CD14-positive monocyte (primary cell): ENCODE data around the gene TTC21A. TPM values are rescaled to one million over a fixed set of nuclear protein-coding genes. Genes with fewer than 3 reads are reported as not detected.
A peak's percentile ranks its signal among the peaks of the same experiment; 100 is the strongest.
"Not testable (repeated sequence)": the region's sequence is repeated elsewhere in the genome, so short reads cannot be mapped to it uniquely, and the experiment has no call there.

Experiments
- DNase-seq, 3 donors: peaks; one replicate each; pipeline ENCODE4 v3.0.0-alpha.2; 2011 to 2022
- H2AFZ ChIP-seq: 2 replicates; pipeline ENCODE4 v1.6.0; 2012; ENCODE audit warnings: mild to moderate bottlenecking, low read depth, low read length, inconsistent platforms; ENCODE audit not compliant: insufficient read depth, poor library complexity, severe bottlenecking
- H3K27ac ChIP-seq, 2 donors: 1 replicate in 1 of 2; 2 replicates in 1 of 2; pipeline ENCODE4 v1.5.1; 2012 to 2013; ENCODE audit warnings: low read length in 2 of 2, control low read depth in 1 of 2, inconsistent platforms in 1 of 2, low read depth in 1 of 2, mild to moderate bottlenecking in 1 of 2
- H3K27me3 ChIP-seq, 2 donors: one replicate each; pipeline versions ENCODE4 v1.6.0 to v1.6.1; 2011 to 2013; ENCODE audit warnings: low read length in 2 of 2; ENCODE audit not compliant: control insufficient read depth in 2 of 2, insufficient read depth in 2 of 2
- H3K36me3 ChIP-seq, 2 donors: replicated peaks in 1 of 2; 1 replicate in 1 of 2; 2 replicates in 1 of 2; pipeline versions ENCODE4 v1.5.1 to v1.6.1; 2012 to 2013; ENCODE audit warnings: low read length in 2 of 2, control low read depth in 1 of 2, inconsistent platforms in 1 of 2, mild to moderate bottlenecking in 1 of 2; ENCODE audit not compliant: insufficient read depth in 2 of 2, control insufficient read depth in 1 of 2
- H3K4me1 ChIP-seq, 2 donors: 1 replicate in 1 of 2; 2 replicates in 1 of 2; pipeline versions ENCODE4 v1.5.1 to v1.6.1; 2012 to 2013; ENCODE audit warnings: low read length in 2 of 2, control low read depth in 1 of 2, inconsistent platforms in 1 of 2, mild to moderate bottlenecking in 1 of 2, moderate library complexity in 1 of 2; ENCODE audit not compliant: insufficient read depth in 2 of 2, control insufficient read depth in 1 of 2
- H3K4me2 ChIP-seq: replicated peaks from 2 replicates; pipeline ENCODE3; 2012; ENCODE audit warnings: low read length, moderate library complexity, mild to moderate bottlenecking; ENCODE audit not compliant: poor library complexity, severe bottlenecking; ENCODE audit errors: extremely low read depth
- H3K4me3 ChIP-seq, 3 experiments: fragments of 200-600 bp in 1 of 3; sonication (generic) in 1 of 3; replicated peaks in 1 of 3; 1 replicate in 2 of 3; 2 replicates in 1 of 3; pipeline ENCODE4 v1.5.1; 2011 to 2013; ENCODE audit warnings: low read length in 3 of 3, mild to moderate bottlenecking in 3 of 3, control low read depth in 2 of 3, low read depth in 2 of 3, inconsistent platforms in 1 of 3, moderate library complexity in 1 of 3
- H3K79me2 ChIP-seq: 2 replicates; pipeline ENCODE4 v1.6.0; 2012; ENCODE audit warnings: mild to moderate bottlenecking, control low read depth, inconsistent platforms, low read length, moderate library complexity; ENCODE audit not compliant: insufficient read depth
- H3K9ac ChIP-seq: 2 replicates; pipeline ENCODE4 v1.6.0; 2017; ENCODE audit warnings: low read length, mild to moderate bottlenecking; ENCODE audit not compliant: insufficient read depth, poor library complexity, severe bottlenecking
- H3K9me3 ChIP-seq, 2 donors: replicated peaks in 1 of 2; 1 replicate in 1 of 2; 2 replicates in 1 of 2; pipeline versions ENCODE4 v1.5.1 to v1.6.1; 2012 to 2013; ENCODE audit warnings: low read length in 2 of 2, control low read depth in 1 of 2; ENCODE audit not compliant: control insufficient read depth in 1 of 2, insufficient read depth in 1 of 2
- H4K20me1 ChIP-seq: 2 replicates; pipeline ENCODE4 v1.6.0; 2012; ENCODE audit warnings: mild to moderate bottlenecking, low read length, control low read depth, moderate library complexity; ENCODE audit not compliant: insufficient read depth
- H3K27ac Mint-ChIP-seq, 7 donors: one replicate each; pipeline ENCODE4 v1.8.0; 2020; ENCODE audit warnings: mild to moderate bottlenecking in 7 of 7, mixed read lengths in 7 of 7, moderate library complexity in 6 of 7, inconsistent platforms in 2 of 7
- H3K27me3 Mint-ChIP-seq, 3 donors: one replicate each; pipeline ENCODE4 v1.8.0; 2021 to 2022; ENCODE audit warnings: low read depth in 3 of 3, mild to moderate bottlenecking in 3 of 3, mixed read lengths in 3 of 3, moderate library complexity in 3 of 3, inconsistent platforms in 1 of 3
- H3K36me3 Mint-ChIP-seq, 2 donors: one replicate each; pipeline ENCODE4 v1.8.0; 2020; ENCODE audit warnings: mixed read lengths in 2 of 2, inconsistent platforms in 1 of 2, mild to moderate bottlenecking in 1 of 2
- H3K4me1 Mint-ChIP-seq: one replicate; pipeline ENCODE4 v1.8.0; 2020; ENCODE audit warnings: mild to moderate bottlenecking, mixed read lengths
- H3K4me3 Mint-ChIP-seq, 2 donors: one replicate each; pipeline ENCODE4 v1.8.0; 2020; ENCODE audit warnings: mild to moderate bottlenecking in 2 of 2, mixed read lengths in 2 of 2, moderate library complexity in 1 of 2
- H3K9me3 Mint-ChIP-seq, 7 donors: one replicate each; pipeline ENCODE4 v1.8.0; 2020 to 2022; ENCODE audit warnings: mixed read lengths in 7 of 7, mild to moderate bottlenecking in 6 of 7, moderate library complexity in 6 of 7, inconsistent platforms in 2 of 7
- WGBS: methylation state at CpG from one replicate; pipeline ENCODE4 v1.1.5; 2013; ENCODE audit warnings: missing lambda C conversion rate; ENCODE audit not compliant: insufficient coverage; 5-methylcytosine and 5-hydroxymethylcytosine counted together
- intact Hi-C, 2 donors: fragments of 100-400 bp; cut with micrococcal nuclease; formaldehyde crosslinking; loops; one replicate each; pipeline versions ENCODE4 v1.15.0 to v1.15.1; 2023
- polyA minus RNA-seq: library from RNA; depleted of rRNA, polyadenylated mRNA; stranded (reverse); fragments of >200 nt; gene quantifications from 2 replicates; pipeline ENCODE4 v1.2.3, GENCODE V29; 2012
- polyA plus RNA-seq, 3 donors: library from polyadenylated mRNA; depleted of rRNA in 1 of 3; unstranded in 2 of 3; stranded (reverse) in 1 of 3; fragments of 300-500 nt in 2 of 3; fragments of >200 nt in 1 of 3; fragmentation: Illumina TruSeq in 2 of 3; gene quantifications; 1 replicate in 2 of 3; 2 replicates in 1 of 3; pipeline ENCODE4 v1.2.3, GENCODE V29; 2012 to 2021
- total RNA-seq, 12 experiments: library from RNA in 1 of 12; stranded (reverse) in 1 of 12; fragments of 120-200 nt in 1 of 12; gene quantifications; one replicate each; pipeline ENCODE4 v1.2.4 and lab custom pipeline; 2013 to 2026; ENCODE audit warnings: mixed read lengths in 6 of 12, inconsistent platforms in 1 of 12
- TF ChIP-seq, protein P1 (sequence below): fragments of 200-600 bp; IDR thresholded peaks from one replicate; pipeline ENCODE4 v1.8.0; 2022; ENCODE audit warnings: antibody characterized with exemption, mild to moderate bottlenecking

TTC21A gene, protein sequence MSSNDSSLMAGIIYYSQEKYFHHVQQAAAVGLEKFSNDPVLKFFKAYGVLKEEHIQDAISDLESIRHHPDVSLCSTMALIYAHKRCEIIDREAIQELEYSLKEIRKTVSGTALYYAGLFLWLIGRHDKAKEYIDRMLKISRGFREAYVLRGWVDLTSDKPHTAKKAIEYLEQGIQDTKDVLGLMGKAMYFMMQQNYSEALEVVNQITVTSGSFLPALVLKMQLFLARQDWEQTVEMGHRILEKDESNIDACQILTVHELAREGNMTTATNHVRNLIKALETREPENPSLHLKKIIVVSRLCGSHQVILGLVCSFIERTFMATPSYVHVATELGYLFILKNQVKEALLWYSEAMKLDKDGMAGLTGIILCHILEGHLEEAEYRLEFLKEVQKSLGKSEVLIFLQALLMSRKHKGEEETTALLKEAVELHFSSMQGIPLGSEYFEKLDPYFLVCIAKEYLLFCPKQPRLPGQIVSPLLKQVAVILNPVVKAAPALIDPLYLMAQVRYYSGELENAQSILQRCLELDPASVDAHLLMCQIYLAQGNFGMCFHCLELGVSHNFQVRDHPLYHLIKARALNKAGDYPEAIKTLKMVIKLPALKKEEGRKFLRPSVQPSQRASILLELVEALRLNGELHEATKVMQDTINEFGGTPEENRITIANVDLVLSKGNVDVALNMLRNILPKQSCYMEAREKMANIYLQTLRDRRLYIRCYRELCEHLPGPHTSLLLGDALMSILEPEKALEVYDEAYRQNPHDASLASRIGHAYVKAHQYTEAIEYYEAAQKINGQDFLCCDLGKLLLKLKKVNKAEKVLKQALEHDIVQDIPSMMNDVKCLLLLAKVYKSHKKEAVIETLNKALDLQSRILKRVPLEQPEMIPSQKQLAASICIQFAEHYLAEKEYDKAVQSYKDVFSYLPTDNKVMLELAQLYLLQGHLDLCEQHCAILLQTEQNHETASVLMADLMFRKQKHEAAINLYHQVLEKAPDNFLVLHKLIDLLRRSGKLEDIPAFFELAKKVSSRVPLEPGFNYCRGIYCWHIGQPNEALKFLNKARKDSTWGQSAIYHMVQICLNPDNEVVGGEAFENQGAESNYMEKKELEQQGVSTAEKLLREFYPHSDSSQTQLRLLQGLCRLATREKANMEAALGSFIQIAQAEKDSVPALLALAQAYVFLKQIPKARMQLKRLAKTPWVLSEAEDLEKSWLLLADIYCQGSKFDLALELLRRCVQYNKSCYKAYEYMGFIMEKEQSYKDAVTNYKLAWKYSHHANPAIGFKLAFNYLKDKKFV (N-terminal part only)
- 5.1 TPM for total RNA-seq (2013)
- polyA plus RNA-seq (10 to 100 TPM in 1 of 3 donors, 1 to 10 TPM in 1, under 1 TPM in 1; 0.67 to 12.9 (median 2.2) TPM), polyA minus RNA-seq (5.3 and 5.4 TPM in 2 replicates), total RNA-seq (lab: John Stamatoyannopoulos, UW) (1.8 to 10.5 (median 6.2) reads per million in 11 experiments)

DNA sequence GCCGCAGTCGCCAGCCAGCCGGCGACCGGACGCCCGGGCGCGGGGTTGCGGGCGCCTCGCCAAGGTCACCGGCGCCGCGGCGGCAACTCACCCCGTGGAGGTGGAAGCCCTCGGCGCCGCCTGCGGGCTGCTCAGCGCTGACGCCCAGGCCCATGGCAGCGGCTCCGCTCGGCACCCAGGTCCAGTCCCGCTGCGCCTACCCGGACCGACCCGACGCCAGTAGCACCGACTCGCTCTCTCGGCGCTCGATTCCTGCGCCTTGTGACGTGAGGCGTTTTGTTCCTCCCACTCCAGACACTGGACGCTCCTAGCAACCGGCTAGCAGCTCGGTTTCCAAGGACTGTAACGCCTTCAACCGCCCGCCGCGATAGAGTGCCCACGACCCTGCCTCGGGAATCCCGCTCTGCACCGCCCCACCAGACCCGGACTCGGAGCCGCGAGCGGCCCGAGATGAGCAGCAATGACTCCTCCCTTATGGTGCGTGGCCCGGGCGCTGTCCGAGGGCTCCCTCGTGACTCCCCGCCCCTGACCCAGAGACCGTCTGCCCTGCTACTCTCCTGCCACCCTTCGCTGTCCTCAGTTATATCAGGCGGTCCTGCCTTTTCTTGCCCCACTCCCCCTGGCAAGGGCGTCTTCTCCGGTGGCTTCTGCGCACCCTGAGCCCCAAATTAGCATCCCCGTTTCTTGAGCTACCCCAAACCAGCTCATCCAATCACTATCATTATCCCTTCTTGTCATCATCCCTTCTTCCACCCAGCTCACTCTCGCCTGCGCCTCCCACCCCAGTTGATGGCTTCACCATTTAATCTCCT, at the start of gene TTC21A, which contains the start of gene GORASP1:
TTC21A (plus strand) TSS at position 293 of the 812 bp plus-strand sequence; CDS start at position 451, 158 bp downstream.
GORASP1 (minus strand) TSS at position 240 of the 812 bp plus-strand sequence; CDS start at position 154, 86 bp downstream.
- peak within 1 kb of the TSS; percentile 64 to 85 (median 81) for H3K4me3 ChIP-seq
- H3K4me2 ChIP-seq: peak within 1 kb of the TSS; percentile 95
- H3K27me3 Mint-ChIP-seq: peaks cover 5 to 16% (median 12%) of the 10 kb centered on the region in 3 donors
- TF ChIP-seq, protein P1, sequence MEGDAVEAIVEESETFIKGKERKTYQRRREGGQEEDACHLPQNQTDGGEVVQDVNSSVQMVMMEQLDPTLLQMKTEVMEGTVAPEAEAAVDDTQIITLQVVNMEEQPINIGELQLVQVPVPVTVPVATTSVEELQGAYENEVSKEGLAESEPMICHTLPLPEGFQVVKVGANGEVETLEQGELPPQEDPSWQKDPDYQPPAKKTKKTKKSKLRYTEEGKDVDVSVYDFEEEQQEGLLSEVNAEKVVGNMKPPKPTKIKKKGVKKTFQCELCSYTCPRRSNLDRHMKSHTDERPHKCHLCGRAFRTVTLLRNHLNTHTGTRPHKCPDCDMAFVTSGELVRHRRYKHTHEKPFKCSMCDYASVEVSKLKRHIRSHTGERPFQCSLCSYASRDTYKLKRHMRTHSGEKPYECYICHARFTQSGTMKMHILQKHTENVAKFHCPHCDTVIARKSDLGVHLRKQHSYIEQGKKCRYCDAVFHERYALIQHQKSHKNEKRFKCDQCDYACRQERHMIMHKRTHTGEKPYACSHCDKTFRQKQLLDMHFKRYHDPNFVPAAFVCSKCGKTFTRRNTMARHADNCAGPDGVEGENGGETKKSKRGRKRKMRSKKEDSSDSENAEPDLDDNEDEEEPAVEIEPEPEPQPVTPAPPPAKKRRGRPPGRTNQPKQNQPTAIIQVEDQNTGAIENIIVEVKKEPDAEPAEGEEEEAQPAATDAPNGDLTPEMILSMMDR: no peak
- peak within 1 kb of the TSS; percentile 89 to 98 (median 95) for H3K27ac Mint-ChIP-seq
- H3K9me3 ChIP-seq: no peaks in the 10 kb centered on the region
- H3K36me3 ChIP-seq: peaks cover 0 to 9% of the 10 kb centered on the region in 2 donors
- H3K36me3 Mint-ChIP-seq: peaks cover 15 to 34% of the 10 kb centered on the region in 2 donors
- peaks cover 29 to 42% of the 10 kb centered on the region in 2 donors for H3K4me1 ChIP-seq
- H3K27me3 ChIP-seq: no peaks in the 10 kb centered on the region
- H2AFZ ChIP-seq: peak within 1 kb of the TSS; percentile 87
- WGBS: under 1% methylated on average over 74 of the region's 74 CpGs
- H3K9ac ChIP-seq: peak within 1 kb of the TSS; percentile 87
- peaks cover 40% of the 10 kb centered on the region for H4K20me1 ChIP-seq
- H3K4me1 Mint-ChIP-seq: peaks cover 54% of the 10 kb centered on the region
- peaks cover 49% of the 10 kb centered on the region for H3K79me2 ChIP-seq
- peak within 1 kb of the TSS; percentile 96 for H3K4me3 Mint-ChIP-seq
- peak; percentile 71 to 82 (median 78) for DNase-seq
- intact Hi-C loops: loop anchor here (2.0 to 10.0 kb wide), 4 partner anchors 39 to 177 kb away; partner anchors contain the start of gene CX3CR1 (in 1 of the 2)
- H3K9me3 Mint-ChIP-seq: no peaks in the 10 kb centered on the region
- H3K27ac ChIP-seq: peak within 1 kb of the TSS; percentile 64 to 82

DNA sequence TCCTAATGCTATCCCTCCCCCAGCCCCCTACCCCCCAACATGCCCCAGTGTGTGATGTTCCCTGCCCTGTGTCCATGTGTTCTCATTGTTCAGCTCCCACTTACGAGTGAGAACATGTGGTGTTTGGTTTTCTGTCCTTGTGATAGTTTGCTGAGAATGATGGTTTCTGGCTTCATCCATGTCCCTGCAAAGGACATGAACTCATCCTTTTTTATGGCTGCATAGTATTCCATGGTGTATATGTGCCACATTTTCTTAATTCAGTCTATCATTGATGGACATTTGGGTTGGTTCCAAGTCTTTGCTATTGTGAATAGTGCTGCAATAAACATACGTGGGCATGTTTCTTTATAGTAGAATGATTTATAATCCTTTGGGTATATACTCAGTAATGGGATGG, 46.3 kb upstream of the TTC21A start:
- Histone ChIP-seq H3K79me2 (peaks cover 47% of the 10 kb centered on the region), H3K36me3 (peaks cover 8 to 23% of the 10 kb centered on the region in 2 donors), H4K20me1 (peaks cover 64% of the 10 kb centered on the region)
- H3K4me1 ChIP-seq, DNase-seq, H3K27ac ChIP-seq, H3K4me2 ChIP-seq, H3K27me3 ChIP-seq, H2AFZ ChIP-seq, H3K9ac ChIP-seq, intact Hi-C loops, H3K27ac Mint-ChIP-seq, H3K4me3 ChIP-seq, H3K27me3 Mint-ChIP-seq, H3K4me3 Mint-ChIP-seq, H3K9me3 Mint-ChIP-seq, H3K9me3 ChIP-seq: not testable (repeated sequence)
- Mint-ChIP-seq H3K4me1 (peaks cover 11% of the 10 kb centered on the region), H3K36me3 (peaks cover 17% of the 10 kb centered on the region in 2 donors)
- WGBS: no CpG with 5 or more reads among the region's 2 CpGs
